Measurements from ENCODE around the gene NFYC.

DNA sequence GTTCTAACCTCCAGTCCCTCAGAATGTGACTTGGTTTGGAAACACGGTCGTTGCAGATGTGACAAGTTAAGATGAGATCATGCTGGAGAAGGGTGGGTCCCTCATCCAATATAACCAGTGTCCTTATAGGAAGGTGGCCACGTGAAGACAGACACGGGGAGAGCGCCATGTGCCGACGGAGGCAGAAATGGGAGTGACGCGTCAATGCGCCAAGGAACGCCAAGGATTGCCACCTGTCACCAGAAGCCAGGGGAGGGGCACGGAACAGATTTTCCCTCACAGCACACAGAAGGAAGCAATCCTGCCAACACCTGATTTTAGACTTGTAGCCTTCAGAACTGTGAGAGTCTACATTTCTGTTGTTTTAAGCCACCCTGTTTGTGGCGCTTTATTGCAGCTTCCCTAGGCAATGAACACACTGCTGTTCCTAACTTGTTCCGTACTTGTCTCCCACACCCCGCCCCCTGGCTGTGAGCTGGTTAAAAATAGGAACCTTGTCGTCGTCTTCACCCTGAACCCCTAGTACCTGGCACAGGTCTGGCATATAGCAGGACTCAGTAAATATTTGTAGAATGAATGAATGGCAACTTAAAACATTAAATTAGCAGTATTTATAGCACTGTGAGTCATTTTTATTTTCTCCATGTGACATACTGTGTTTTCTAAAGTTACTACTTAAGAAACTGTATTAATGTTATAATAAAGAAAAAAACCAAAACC, 40.2 kb upstream of the NFYC start:
- TF ChIP-seq, protein P1, sequence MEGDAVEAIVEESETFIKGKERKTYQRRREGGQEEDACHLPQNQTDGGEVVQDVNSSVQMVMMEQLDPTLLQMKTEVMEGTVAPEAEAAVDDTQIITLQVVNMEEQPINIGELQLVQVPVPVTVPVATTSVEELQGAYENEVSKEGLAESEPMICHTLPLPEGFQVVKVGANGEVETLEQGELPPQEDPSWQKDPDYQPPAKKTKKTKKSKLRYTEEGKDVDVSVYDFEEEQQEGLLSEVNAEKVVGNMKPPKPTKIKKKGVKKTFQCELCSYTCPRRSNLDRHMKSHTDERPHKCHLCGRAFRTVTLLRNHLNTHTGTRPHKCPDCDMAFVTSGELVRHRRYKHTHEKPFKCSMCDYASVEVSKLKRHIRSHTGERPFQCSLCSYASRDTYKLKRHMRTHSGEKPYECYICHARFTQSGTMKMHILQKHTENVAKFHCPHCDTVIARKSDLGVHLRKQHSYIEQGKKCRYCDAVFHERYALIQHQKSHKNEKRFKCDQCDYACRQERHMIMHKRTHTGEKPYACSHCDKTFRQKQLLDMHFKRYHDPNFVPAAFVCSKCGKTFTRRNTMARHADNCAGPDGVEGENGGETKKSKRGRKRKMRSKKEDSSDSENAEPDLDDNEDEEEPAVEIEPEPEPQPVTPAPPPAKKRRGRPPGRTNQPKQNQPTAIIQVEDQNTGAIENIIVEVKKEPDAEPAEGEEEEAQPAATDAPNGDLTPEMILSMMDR (conservative IDR thresholded peaks at IDR 0.05; ENCODE audit: low read length), result no peak
- no peak for TF ChIP-seq EZH2phosphoT487 (IDR thresholded peaks at IDR 0.05; ENCODE audit: borderline replicate concordance)
